ENCODE measurements around the gene ABTB1.
A peak's percentile ranks its signal among the peaks of the same experiment; 100 is the strongest.

The ABTB1 gene

GRCh38 chr3:127717357-127718244, 44.8 kb downstream of the ABTB1 start:
- Histone ChIP-seq H3K27me3 (ENCODE audit: control insufficient read depth, insufficient read depth, low read length) (no peaks in the 10 kb centered on the region), H3K9ac (ENCODE audit: low read length) (no peak overlapping the region), H3K4me3 (ENCODE audit: low read length) (no peak overlapping the region), H3K4me1 (ENCODE audit: control insufficient read depth, insufficient read depth, low read length) (peaks cover 28% of the 10 kb centered on the region), H3K27ac (ENCODE audit: low read depth, low read length) (no peak overlapping the region), H3K36me3 (ENCODE audit: control insufficient read depth, insufficient read depth, low read length) (peaks cover 4% of the 10 kb centered on the region)

- Histone ChIP-seq H3K27me3 (ENCODE audit: control insufficient read depth, insufficient read depth, low read length) (no peaks in the 10 kb centered on the region), H3K27ac (ENCODE audit: low read depth, low read length) (no peak overlapping the region), H3K36me3 (ENCODE audit: control insufficient read depth, insufficient read depth, low read length) (peaks cover 4% of the 10 kb centered on the region), H3K4me3 (ENCODE audit: low read length) (no peak overlapping the region), H3K9ac (ENCODE audit: low read length) (no peak overlapping the region), H3K4me1 (ENCODE audit: control insufficient read depth, insufficient read depth, low read length) (peaks cover 35% of the 10 kb centered on the region)
Measured at GRCh38 chr3:127718245-127718915, 45.6 kb downstream of the ABTB1 start.

GRCh38 chr3:127718916-127719290, 46.2 kb downstream of the ABTB1 start:
- Histone ChIP-seq H3K4me1 (ENCODE audit: control insufficient read depth, insufficient read depth, low read length) (peaks cover 35% of the 10 kb centered on the region), H3K9ac (ENCODE audit: low read length) (no peak overlapping the region), H3K27ac (ENCODE audit: low read depth, low read length) (no peak overlapping the region), H3K36me3 (ENCODE audit: control insufficient read depth, insufficient read depth, low read length) (peaks cover 4% of the 10 kb centered on the region), H3K27me3 (ENCODE audit: control insufficient read depth, insufficient read depth, low read length) (no peaks in the 10 kb centered on the region), H3K4me3 (ENCODE audit: low read length) (no peak overlapping the region)

DNA sequence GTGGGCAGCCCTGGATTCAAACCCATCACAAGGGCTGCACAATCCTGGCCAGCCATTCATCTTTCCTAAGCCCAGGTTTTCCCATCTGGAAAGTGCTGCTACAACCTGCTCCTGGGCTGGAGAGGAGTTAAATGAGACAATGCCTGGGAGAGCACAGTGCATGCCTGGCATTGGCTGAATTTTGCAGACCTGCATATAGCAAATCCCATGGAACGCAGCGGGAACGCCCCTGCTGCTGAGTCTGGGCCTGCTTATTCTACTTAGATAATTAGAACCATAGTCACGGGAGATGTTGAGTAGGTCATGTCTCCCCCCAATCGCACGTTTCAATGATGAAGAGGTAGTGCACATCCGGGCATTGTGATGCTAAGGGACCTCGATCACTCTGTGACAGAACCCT, 46.6 kb downstream of the ABTB1 start:
- Histone ChIP-seq H3K27ac (ENCODE audit: low read depth, low read length) (no peak overlapping the region), H3K4me3 (ENCODE audit: low read length) (no peak overlapping the region), H3K27me3 (ENCODE audit: control insufficient read depth, insufficient read depth, low read length) (no peaks in the 10 kb centered on the region), H3K9ac (ENCODE audit: low read length) (no peak overlapping the region), H3K4me1 (ENCODE audit: control insufficient read depth, insufficient read depth, low read length) (peaks cover 35% of the 10 kb centered on the region), H3K36me3 (ENCODE audit: control insufficient read depth, insufficient read depth, low read length) (peaks cover 4% of the 10 kb centered on the region)

- Histone ChIP-seq H3K36me3 (ENCODE audit: control insufficient read depth, insufficient read depth, low read length) (peaks cover 4% of the 10 kb centered on the region), H3K9ac (ENCODE audit: low read length) (no peak overlapping the region), H3K4me1 (ENCODE audit: control insufficient read depth, insufficient read depth, low read length) (peaks cover 35% of the 10 kb centered on the region), H3K4me3 (ENCODE audit: low read length) (no peak overlapping the region), H3K27me3 (ENCODE audit: control insufficient read depth, insufficient read depth, low read length) (no peaks in the 10 kb centered on the region), H3K27ac (ENCODE audit: low read depth, low read length) (no peak overlapping the region)
Measured at GRCh38 chr3:127720161-127720823, 47.5 kb downstream of the ABTB1 start.

DNA sequence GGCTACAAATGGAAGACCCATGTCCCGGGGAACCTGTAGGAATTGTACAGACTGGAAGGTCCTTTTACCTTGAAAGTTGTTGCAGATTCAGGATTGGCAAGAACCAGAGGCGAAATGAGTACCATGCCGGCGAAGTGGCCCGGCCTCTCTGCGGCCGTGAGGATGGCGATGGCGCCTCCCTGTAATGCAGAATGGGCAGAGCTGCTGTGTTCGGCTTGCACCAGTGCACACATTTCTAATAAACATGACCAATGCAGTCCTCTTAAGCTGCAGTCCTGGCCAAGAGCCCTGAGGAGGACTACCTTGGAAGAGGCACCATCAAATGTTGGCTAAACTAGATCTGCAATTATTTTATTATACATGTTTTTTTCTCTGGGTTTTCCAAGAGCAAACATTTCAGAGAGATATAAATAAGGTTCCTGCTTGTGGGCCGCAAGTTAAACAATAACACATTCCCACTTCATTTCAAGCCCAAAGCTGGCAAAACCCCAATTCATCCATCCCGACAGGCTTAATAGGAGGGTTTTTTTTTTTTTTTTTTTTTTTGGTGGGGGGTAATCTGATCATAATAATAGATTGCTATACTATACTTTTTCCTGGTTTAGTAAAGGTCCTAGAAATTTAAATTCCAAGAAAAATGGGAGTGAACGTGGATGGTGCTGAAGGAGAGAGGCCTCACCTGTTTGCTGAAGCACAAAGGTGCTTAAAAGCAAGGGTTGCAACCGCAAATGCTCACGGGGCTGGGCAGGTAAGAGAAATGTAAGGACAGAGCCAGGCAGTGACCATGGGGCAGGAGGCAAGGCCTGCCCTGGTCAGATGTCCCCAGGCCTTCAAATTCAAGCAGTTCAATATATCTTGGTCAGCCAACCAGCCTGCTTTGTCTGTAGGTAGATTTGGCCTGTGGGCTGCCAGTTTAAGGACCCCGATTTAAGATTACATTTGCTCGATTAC, 48.5 kb downstream of the ABTB1 start:
- Histone ChIP-seq H3K27ac (ENCODE audit: low read depth, low read length) (no peak overlapping the region), H3K36me3 (ENCODE audit: control insufficient read depth, insufficient read depth, low read length) (peaks cover 4% of the 10 kb centered on the region), H3K4me3 (ENCODE audit: low read length) (no peak overlapping the region), H3K4me1 (ENCODE audit: control insufficient read depth, insufficient read depth, low read length) (peaks cover 35% of the 10 kb centered on the region), H3K9ac (ENCODE audit: low read length) (no peak overlapping the region), H3K27me3 (ENCODE audit: control insufficient read depth, insufficient read depth, low read length) (no peaks in the 10 kb centered on the region)

- no peak overlapping the region for H3K4me3 ChIP-seq (ENCODE audit: low read length)
- no peaks in the 10 kb centered on the region for H3K27me3 ChIP-seq (ENCODE audit: control insufficient read depth, insufficient read depth, low read length)
- H3K4me1 ChIP-seq (ENCODE audit: control insufficient read depth, insufficient read depth, low read length), result peaks cover 35% of the 10 kb centered on the region
- H3K27ac ChIP-seq (ENCODE audit: low read depth, low read length), result peak overlapping the region; percentile 33
- peaks cover 4% of the 10 kb centered on the region for H3K36me3 ChIP-seq (ENCODE audit: control insufficient read depth, insufficient read depth, low read length)
- no peak overlapping the region for H3K9ac ChIP-seq (ENCODE audit: low read length)
Measured at GRCh38 chr3:127722091-127722784, 49.5 kb downstream of the ABTB1 start.

DNA sequence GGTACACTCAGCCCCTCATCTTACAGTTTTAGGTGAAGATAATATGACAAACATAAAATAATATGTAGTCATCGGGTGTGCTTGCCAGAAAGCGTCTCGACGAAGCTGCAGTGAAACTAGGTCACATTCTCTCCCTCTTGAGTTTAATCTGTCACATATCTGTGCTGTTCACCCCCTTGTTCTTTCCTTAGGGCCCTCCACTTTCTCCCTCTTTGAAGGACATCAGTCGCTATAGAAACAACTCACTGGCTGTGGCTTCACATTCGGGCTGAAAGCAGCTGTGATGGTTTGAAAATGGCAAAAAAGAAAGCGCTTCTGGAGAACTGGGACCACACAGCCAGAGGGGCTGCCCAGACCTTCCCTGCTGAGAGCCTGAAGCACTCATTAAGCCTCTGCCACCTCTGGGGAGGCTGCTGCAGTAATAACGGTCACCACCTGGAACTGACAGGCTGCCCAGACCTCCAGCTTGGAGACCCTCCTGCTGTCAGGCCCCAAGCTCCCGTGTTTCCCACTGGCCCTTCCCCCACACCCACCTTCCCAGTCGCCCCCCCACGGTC, 50.3 kb downstream of the ABTB1 start:
- Histone ChIP-seq H3K36me3 (ENCODE audit: control insufficient read depth, insufficient read depth, low read length) (peaks cover 4% of the 10 kb centered on the region), H3K4me3 (ENCODE audit: low read length) (no peak overlapping the region), H3K27me3 (ENCODE audit: control insufficient read depth, insufficient read depth, low read length) (no peaks in the 10 kb centered on the region), H3K4me1 (ENCODE audit: control insufficient read depth, insufficient read depth, low read length) (peaks cover 34% of the 10 kb centered on the region), H3K9ac (ENCODE audit: low read length) (no peak overlapping the region), H3K27ac (ENCODE audit: low read depth, low read length) (peak overlapping the region; percentile 59)

DNA sequence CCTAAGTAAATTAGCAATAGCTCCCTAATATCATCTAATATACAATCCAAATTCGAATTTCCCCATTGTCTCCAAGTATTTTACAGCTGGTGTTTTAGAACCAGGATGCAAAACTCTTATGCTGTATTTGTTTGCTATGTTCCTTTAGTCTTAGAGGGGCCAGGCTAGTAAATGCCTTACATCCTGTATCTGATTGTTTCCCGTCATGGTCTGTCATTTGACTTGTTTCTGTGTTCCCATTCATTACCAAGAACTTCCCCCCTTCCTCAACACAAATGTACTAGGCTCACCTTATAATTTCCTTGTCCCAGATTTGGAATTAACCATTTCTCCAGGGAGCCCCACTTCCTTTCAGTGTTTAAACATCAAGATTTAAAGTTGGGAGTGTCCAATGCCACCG, 54.1 kb downstream of the ABTB1 start:
- Histone ChIP-seq H3K27me3 (ENCODE audit: control insufficient read depth, insufficient read depth, low read length) (no peaks in the 10 kb centered on the region), H3K9ac (ENCODE audit: low read length) (no peak overlapping the region), H3K36me3 (ENCODE audit: control insufficient read depth, insufficient read depth, low read length) (no peaks in the 10 kb centered on the region), H3K4me1 (ENCODE audit: control insufficient read depth, insufficient read depth, low read length) (peaks cover 14% of the 10 kb centered on the region), H3K27ac (ENCODE audit: low read depth, low read length) (no peak overlapping the region), H3K4me3 (ENCODE audit: low read length) (no peak overlapping the region)

DNA sequence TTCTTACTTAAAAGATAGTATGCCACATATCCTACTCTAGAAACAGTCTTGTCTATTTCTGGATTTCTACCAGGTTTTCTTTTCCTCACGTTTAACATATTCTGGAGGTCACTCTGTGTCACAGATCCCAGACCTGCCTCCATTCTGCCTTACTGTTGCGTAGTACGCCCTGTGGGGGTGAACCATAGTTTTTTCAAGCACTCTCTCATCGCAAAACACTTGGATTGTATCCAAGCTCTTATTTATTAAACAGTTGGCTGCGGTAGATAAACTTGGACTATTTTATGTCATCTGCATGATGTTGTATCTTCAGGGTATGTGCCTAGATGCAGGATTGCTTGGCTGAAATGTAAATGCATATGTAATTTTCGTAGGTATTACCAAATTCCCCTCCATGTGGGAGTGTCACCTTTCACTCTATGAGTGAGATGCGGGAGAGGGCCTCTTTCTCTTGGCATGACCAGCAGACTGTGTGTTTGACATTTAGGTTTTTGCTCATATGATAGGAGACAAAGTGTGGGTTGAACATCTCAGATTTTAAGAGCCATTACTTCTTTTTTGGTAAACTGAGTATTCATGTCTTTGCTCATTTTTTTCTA, 55.8 kb downstream of the ABTB1 start:
- no peaks in the 10 kb centered on the region for H3K36me3 ChIP-seq (ENCODE audit: control insufficient read depth, insufficient read depth, low read length)
- H3K27ac ChIP-seq (ENCODE audit: low read depth, low read length), result no peak overlapping the region
- H3K4me1 ChIP-seq (ENCODE audit: control insufficient read depth, insufficient read depth, low read length), result no peaks in the 10 kb centered on the region
- H3K9ac ChIP-seq (ENCODE audit: low read length), result no peak overlapping the region
- no peak overlapping the region for H3K4me3 ChIP-seq (ENCODE audit: low read length)
- H3K27me3 ChIP-seq (ENCODE audit: control insufficient read depth, insufficient read depth, low read length), result no peaks in the 10 kb centered on the region

- Histone ChIP-seq H3K4me3 (ENCODE audit: low read length) (no peak overlapping the region), H3K4me1 (ENCODE audit: control insufficient read depth, insufficient read depth, low read length) (peaks cover 4% of the 10 kb centered on the region), H3K36me3 (ENCODE audit: control insufficient read depth, insufficient read depth, low read length) (no peaks in the 10 kb centered on the region), H3K9ac (ENCODE audit: low read length) (no peak overlapping the region), H3K27ac (ENCODE audit: low read depth, low read length) (no peak overlapping the region), H3K27me3 (ENCODE audit: control insufficient read depth, insufficient read depth, low read length) (no peaks in the 10 kb centered on the region)
Measured at GRCh38 chr3:127729556-127730056, 56.9 kb downstream of the ABTB1 start.
